Measurements from ENCODE around the gene TRAPPC14.

TRAPPC14 gene

GRCh38 chr7:100115026-100115425 lies 43.5 kb downstream of the TRAPPC14 start:
- no peak for DNase-seq (ENCODE audit: low read depth)
- no peak overlapping the region for H3K4me3 ChIP-seq (ENCODE audit: low read depth, low read length)
- TF ChIP-seq CTCF (IDR thresholded peaks at IDR 0.05; ENCODE audit: low read depth, low read length): no peak
- TF ChIP-seq POLR2A (IDR thresholded peaks at IDR 0.05; ENCODE audit: extremely low read depth, insufficient read length): no peak
- no peak for TF ChIP-seq MAX (IDR thresholded peaks at IDR 0.05; ENCODE audit: low read depth, low read length)
- no peak for TF ChIP-seq MYC (IDR thresholded peaks at IDR 0.05; ENCODE audit: low read depth, low read length)

- TF ChIP-seq MYC (IDR thresholded peaks at IDR 0.05; ENCODE audit: low read depth, low read length) (no peak), CTCF (IDR thresholded peaks at IDR 0.05; ENCODE audit: low read depth, low read length) (no peak), MAX (IDR thresholded peaks at IDR 0.05; ENCODE audit: low read depth, low read length) (no peak), POLR2A (IDR thresholded peaks at IDR 0.05; ENCODE audit: extremely low read depth, insufficient read length) (no peak)
- no peak for DNase-seq (ENCODE audit: low read depth)
- no peak overlapping the region for H3K4me3 ChIP-seq (ENCODE audit: low read depth, low read length)
Measured at GRCh38 chr7:100111914-100112313, 46.6 kb downstream of the TRAPPC14 start.

- TF ChIP-seq POLR2A (IDR thresholded peaks at IDR 0.05; ENCODE audit: extremely low read depth, insufficient read length) (no peak), CTCF (IDR thresholded peaks at IDR 0.05; ENCODE audit: low read depth, low read length) (no peak), MYC (IDR thresholded peaks at IDR 0.05; ENCODE audit: low read depth, low read length) (no peak), MAX (IDR thresholded peaks at IDR 0.05; ENCODE audit: low read depth, low read length) (no peak)
- no peak for DNase-seq (ENCODE audit: low read depth)
- no peak overlapping the region for H3K4me3 ChIP-seq (ENCODE audit: low read depth, low read length)
Measured at GRCh38 chr7:100111156-100111555, 47.4 kb downstream of the TRAPPC14 start.

- H3K4me3 ChIP-seq (ENCODE audit: low read depth, low read length): no peak overlapping the region
- TF ChIP-seq CTCF (IDR thresholded peaks at IDR 0.05; ENCODE audit: low read depth, low read length) (peak; percentile 24), MAX (IDR thresholded peaks at IDR 0.05; ENCODE audit: low read depth, low read length) (no peak), MYC (IDR thresholded peaks at IDR 0.05; ENCODE audit: low read depth, low read length) (no peak)
- DNase-seq (ENCODE audit: low read depth): peak; percentile 31
Measured at GRCh38 chr7:100109521-100110163, 48.9 kb downstream of the TRAPPC14 start.

- no peak for TF ChIP-seq MAX (IDR thresholded peaks at IDR 0.05; ENCODE audit: low read depth, low read length)
- no peak for TF ChIP-seq CTCF (IDR thresholded peaks at IDR 0.05; ENCODE audit: low read depth, low read length)
- TF ChIP-seq MYC (IDR thresholded peaks at IDR 0.05; ENCODE audit: low read depth, low read length): no peak
- TF ChIP-seq POLR2A (IDR thresholded peaks at IDR 0.05; ENCODE audit: extremely low read depth, insufficient read length): no peak
- no peak for DNase-seq (ENCODE audit: low read depth)
- no peak overlapping the region for H3K4me3 ChIP-seq (ENCODE audit: low read depth, low read length)
Measured at GRCh38 chr7:100107890-100108289, 50.6 kb downstream of the TRAPPC14 start.
